Fibroblast of villous mesenchyme (primary cell): ENCODE data around the gene IRF5. TPM values are rescaled to one million over a fixed set of nuclear protein-coding genes. Genes with fewer than 3 reads are reported as not detected.
"Not testable (repeated sequence)": the region's sequence is repeated elsewhere in the genome, so short reads cannot be mapped to it uniquely, and the experiment has no call there.

Source experiments
- DNase-seq: peaks from one replicate; pipeline ENCODE4 v3.0.0-alpha.2; 2010; ENCODE audit warnings: low read depth
- H3K4me3 ChIP-seq: 2 replicates; pipeline ENCODE4 v1.5.1; 2011; ENCODE audit warnings: low read depth, mild to moderate bottlenecking, low read length
- CTCF ChIP-seq: IDR thresholded peaks from 2 replicates; pipeline ENCODE4 v1.5.1; 2012; ENCODE audit warnings: low read depth, mild to moderate bottlenecking, low read length; ENCODE audit not compliant: insufficient read depth
- total RNA-seq: library from RNA; depleted of rRNA; stranded (reverse); fragments of >200 nt; gene quantifications from 2 replicates; pipeline ENCODE4 v1.2.3, GENCODE V29; 2012

Gene IRF5
- total RNA-seq, 1 donor: under 0.01 TPM

GRCh38 chr7:128982105-128982504, 44.4 kb downstream of the IRF5 start:
- DNase-seq: no peak
- H3K4me3 ChIP-seq: no peak overlapping the region
- no peak for TF ChIP-seq CTCF

GRCh38 chr7:128985660-128986059, 47.9 kb downstream of the IRF5 start:
- no peak for TF ChIP-seq CTCF
- DNase-seq: no peak
- no peak overlapping the region for H3K4me3 ChIP-seq

GRCh38 chr7:128986609-128987008, 48.9 kb downstream of the IRF5 start:
- no peak overlapping the region for H3K4me3 ChIP-seq
- no peak for TF ChIP-seq CTCF
- no peak for DNase-seq

GRCh38 chr7:128988372-128988771, 50.6 kb downstream of the IRF5 start:
- TF ChIP-seq CTCF: no peak
- no peak for DNase-seq
- H3K4me3 ChIP-seq: no peak overlapping the region

- H3K4me3 ChIP-seq: no peak overlapping the region
- TF ChIP-seq CTCF: no peak
- peak; percentile 66 for DNase-seq
Measured at GRCh38 chr7:128989961-128990360, 52.2 kb downstream of the IRF5 start.

GRCh38 chr7:128993419-128993818, 55.7 kb downstream of the IRF5 start:
- no peak overlapping the region for H3K4me3 ChIP-seq
- DNase-seq: no peak
- no peak for TF ChIP-seq CTCF

- not testable (repeated sequence) for H3K4me3 ChIP-seq, DNase-seq
Measured at GRCh38 chr7:128994560-128994959, 56.8 kb downstream of the IRF5 start.

GRCh38 chr7:128997181-128997580, 59.5 kb downstream of the IRF5 start:
- no peak for DNase-seq
- TF ChIP-seq CTCF: no peak

More at GRCh38 chr7:128997181-128997580, 59.5 kb downstream of the IRF5 start:
- H3K4me3 ChIP-seq: no peak overlapping the region
